ENCODE measurements around the gene MMP23B. TPM values are rescaled to one million over a fixed set of nuclear protein-coding genes. Genes with fewer than 3 reads are reported as not detected.
A peak's percentile ranks its signal among the peaks of the same experiment; 100 is the strongest.

MMP23B gene
- total RNA-seq, 2 donors from 2014 or later = 14.7 to 19.9 TPM

GRCh38 chr1:1598720-1599029, 33.3 kb upstream of the MMP23B start:
- Histone ChIP-seq H3K9ac (ENCODE audit: extremely low read depth, low read length, poor library complexity, severe bottlenecking) (no peak overlapping the region), H3K4me3 (ENCODE audit: low read length) (no peak overlapping the region), H3K27me3 (ENCODE audit: control insufficient read depth, insufficient read depth, low read length, poor library complexity, severe bottlenecking) (peaks cover 64% of the 10 kb centered on the region), H3K36me3 (ENCODE audit: control insufficient read depth, insufficient read depth, low read length) (no peaks in the 10 kb centered on the region), H3K27ac (ENCODE audit: low read depth, low read length) (no peak overlapping the region), H3K9me3 (ENCODE audit: control insufficient read depth, low read length) (no peaks in the 10 kb centered on the region), H3K4me1 (ENCODE audit: control insufficient read depth, insufficient read depth, low read length) (peaks cover 3% of the 10 kb centered on the region)
- Mint-ChIP-seq H3K36me3 (ENCODE audit: low read depth) (no peaks in the 10 kb centered on the region), H3K4me1 (peaks cover 1% of the 10 kb centered on the region), H3K9me3 (no peaks in the 10 kb centered on the region), H3K4me3 (peak overlapping the region; percentile 57), H3K27ac (no peak overlapping the region), H3K27me3 (ENCODE audit: insufficient read depth) (peaks cover 48% of the 10 kb centered on the region)
- WGBS, 2 experiments (ENCODE audit: insufficient coverage in 1 of 2, insufficient read length in 1 of 2) = 94 to 96% methylated on average over 13 of the region's 13 CpGs
- no peak for DNase-seq
- no peak for TF ChIP-seq CTCF (conservative IDR thresholded peaks at IDR 0.05)

- DNase-seq = peak; percentile 87
- Mint-ChIP-seq H3K9me3 (no peaks in the 10 kb centered on the region), H3K4me3 (peak overlapping the region; percentile 57), H3K27me3 (ENCODE audit: insufficient read depth) (peaks cover 50% of the 10 kb centered on the region), H3K27ac (no peak overlapping the region), H3K4me1 (peaks cover 1% of the 10 kb centered on the region), H3K36me3 (ENCODE audit: low read depth) (no peaks in the 10 kb centered on the region)
- no peaks in the 10 kb centered on the region for H3K9me3 ChIP-seq (ENCODE audit: control insufficient read depth, low read length)
- no peak overlapping the region for H3K9ac ChIP-seq (ENCODE audit: extremely low read depth, low read length, poor library complexity, severe bottlenecking)
- H3K36me3 ChIP-seq (ENCODE audit: control insufficient read depth, insufficient read depth, low read length) = no peaks in the 10 kb centered on the region
- no peak overlapping the region for H3K27ac ChIP-seq (ENCODE audit: low read depth, low read length)
- WGBS, 2 experiments (ENCODE audit: insufficient coverage in 1 of 2, insufficient read length in 1 of 2) = 21 to 34% methylated on average over 43 to 111 of the region's 111 CpGs
- peaks cover 64% of the 10 kb centered on the region for H3K27me3 ChIP-seq (ENCODE audit: control insufficient read depth, insufficient read depth, low read length, poor library complexity, severe bottlenecking)
- peaks cover 3% of the 10 kb centered on the region for H3K4me1 ChIP-seq (ENCODE audit: control insufficient read depth, insufficient read depth, low read length)
- H3K4me3 ChIP-seq (ENCODE audit: low read length) = no peak overlapping the region
- peak; percentile 65 for TF ChIP-seq CTCF (conservative IDR thresholded peaks at IDR 0.05)
Observed at GRCh38 chr1:1599030-1599934, 32.7 kb upstream of the MMP23B start.

- Mint-ChIP-seq H3K4me1 (peaks cover 1% of the 10 kb centered on the region), H3K27ac (no peak within 1 kb of the TSS), H3K4me3 (peak within 1 kb of the TSS; percentile 57), H3K27me3 (ENCODE audit: insufficient read depth) (peaks cover 50% of the 10 kb centered on the region), H3K36me3 (ENCODE audit: low read depth) (no peaks in the 10 kb centered on the region), H3K9me3 (no peaks in the 10 kb centered on the region)
- Histone ChIP-seq H3K27ac (ENCODE audit: low read depth, low read length) (no peak within 1 kb of the TSS), H3K27me3 (ENCODE audit: control insufficient read depth, insufficient read depth, low read length, poor library complexity, severe bottlenecking) (peaks cover 59% of the 10 kb centered on the region), H3K9me3 (ENCODE audit: control insufficient read depth, low read length) (no peaks in the 10 kb centered on the region), H3K36me3 (ENCODE audit: control insufficient read depth, insufficient read depth, low read length) (no peaks in the 10 kb centered on the region), H3K4me3 (ENCODE audit: low read length) (peak within 1 kb of the TSS; percentile 70), H3K9ac (ENCODE audit: extremely low read depth, low read length, poor library complexity, severe bottlenecking) (no peak within 1 kb of the TSS), H3K4me1 (ENCODE audit: control insufficient read depth, insufficient read depth, low read length) (peaks cover 3% of the 10 kb centered on the region)
- no peak for TF ChIP-seq CTCF (conservative IDR thresholded peaks at IDR 0.05)
- DNase-seq = peak; percentile 75
- WGBS, 2 experiments (ENCODE audit: insufficient coverage in 1 of 2, insufficient read length in 1 of 2) = 3 to 5% methylated on average over 43 to 116 of the region's 125 CpGs
Observed at GRCh38 chr1:1599935-1600860, 31.8 kb upstream of the MMP23B start, which contains the start of gene FNDC10. TSS of gene FNDC10 (minus strand) at chr1:1600135. CDS start at chr1:1600015, 120 bp downstream.

Data from endodermal cell (in vitro differentiated cells).